GM18508 (cell line): ENCODE results near the gene UBE2S.
A peak's percentile ranks its signal among the peaks of the same experiment; 100 is the strongest.
"Not testable (repeated sequence)": the region's sequence is repeated elsewhere in the genome, so short reads cannot be mapped to it uniquely, and the experiment has no call there.

Experiments
- ATAC-seq: cut with Tn5 transposase; IDR thresholded peaks from one replicate; pipeline ENCODE4 v1.9.1; 2021; ENCODE audit warnings: moderate number of reproducible peaks; ENCODE audit not compliant: insufficient read depth, unreplicated experiment

The UBE2S gene

DNA sequence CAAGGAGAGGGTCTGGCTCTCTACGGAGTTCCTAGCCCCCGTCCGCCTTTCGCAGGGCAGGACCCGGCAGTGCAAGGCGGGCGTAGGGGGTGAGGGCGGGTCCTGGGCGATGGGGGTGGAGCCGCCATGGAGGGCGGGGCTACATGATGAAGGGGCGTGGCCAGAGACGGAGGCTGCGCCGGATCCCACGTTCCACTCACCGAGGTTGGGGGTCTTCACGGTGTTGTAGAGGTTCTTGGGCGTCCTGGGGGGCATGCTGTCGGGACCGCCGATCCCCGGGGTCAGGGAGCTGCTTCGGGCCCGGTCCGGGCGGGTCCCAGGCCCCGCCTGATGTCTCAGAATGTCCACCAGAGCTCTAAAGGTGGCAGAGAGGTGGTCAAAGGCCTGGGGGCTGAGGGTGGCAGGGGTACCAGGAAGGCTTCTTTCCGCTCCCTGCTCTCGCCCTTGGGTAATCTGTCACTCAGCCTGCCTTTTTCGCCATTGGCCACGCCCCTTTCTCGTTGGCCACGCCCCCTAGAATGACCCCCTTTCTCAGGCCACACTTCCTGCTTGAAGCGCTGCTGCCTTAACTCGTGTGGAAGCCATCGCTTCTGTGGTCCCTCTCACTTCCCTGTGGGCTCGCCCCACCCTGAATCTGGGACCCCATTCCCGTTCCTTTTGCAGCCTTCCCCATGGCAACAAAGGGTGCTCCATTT is 33.0 kb upstream of the UBE2S start:
- no peak for ATAC-seq

GRCh38 chr19:55439052-55439451 is 31.5 kb upstream of the UBE2S start:
- no peak for ATAC-seq

DNA sequence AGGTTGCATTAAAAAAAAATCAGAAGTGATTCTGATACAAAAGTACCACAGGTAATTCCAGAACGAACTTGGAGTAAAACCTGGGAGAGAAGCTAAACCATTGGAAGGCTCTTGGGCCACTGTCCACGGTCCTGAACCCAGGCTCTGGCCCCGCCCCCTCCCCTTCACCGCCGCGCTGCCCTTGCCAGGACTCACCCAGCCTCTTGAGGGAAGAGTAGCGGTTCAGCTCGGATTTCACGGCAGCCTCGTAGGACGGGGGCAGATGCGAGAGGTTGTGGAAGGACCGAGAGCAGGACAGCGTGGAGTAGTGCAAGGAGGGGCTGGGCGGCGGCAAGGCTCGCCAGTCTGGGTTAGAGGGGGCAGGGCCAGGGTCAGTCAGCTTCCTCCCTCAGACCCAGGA is 29.8 kb upstream of the UBE2S start:
- ATAC-seq: no peak

DNA sequence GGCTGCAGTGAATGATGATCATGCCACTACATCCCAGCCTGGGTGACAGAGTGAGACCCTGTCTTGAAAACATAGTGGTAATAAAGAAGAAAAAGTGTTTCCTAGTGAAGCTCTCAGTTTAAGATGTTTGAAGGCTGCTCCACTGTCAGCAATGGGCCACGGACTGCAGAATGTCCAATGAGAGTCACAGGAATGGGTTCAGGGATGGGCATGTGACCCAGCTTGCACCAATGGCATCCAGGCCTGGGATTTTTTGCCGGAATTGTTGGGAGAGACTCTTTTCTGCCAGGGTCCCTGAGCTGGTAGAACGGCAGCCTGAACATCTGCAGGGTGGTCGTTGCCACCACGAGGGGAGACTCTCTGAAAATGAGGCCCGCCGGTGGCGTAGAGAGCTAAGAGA is 29.3 kb upstream of the UBE2S start:
- ATAC-seq: no peak

DNA sequence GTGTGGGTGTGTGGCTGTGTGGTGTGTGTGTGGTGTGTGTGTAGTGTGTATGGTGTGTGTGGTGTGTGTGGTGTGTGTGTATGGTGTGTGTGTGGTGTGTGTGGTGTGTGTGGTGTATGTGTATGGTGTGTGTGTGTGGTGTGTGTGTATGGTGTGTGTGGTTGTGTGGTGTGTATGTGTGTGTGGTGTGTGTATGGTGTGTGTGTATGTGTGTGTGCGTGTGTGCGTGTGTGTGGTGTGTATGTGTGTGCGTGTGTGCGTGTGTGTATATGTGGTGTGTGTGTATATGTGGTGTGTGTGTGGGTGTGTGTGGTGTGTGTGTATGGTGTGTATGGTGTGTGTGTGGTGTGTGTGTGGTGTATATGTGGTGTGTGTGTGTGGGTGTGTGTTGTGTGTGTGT is 27.4 kb upstream of the UBE2S start:
- ATAC-seq: no peak

DNA sequence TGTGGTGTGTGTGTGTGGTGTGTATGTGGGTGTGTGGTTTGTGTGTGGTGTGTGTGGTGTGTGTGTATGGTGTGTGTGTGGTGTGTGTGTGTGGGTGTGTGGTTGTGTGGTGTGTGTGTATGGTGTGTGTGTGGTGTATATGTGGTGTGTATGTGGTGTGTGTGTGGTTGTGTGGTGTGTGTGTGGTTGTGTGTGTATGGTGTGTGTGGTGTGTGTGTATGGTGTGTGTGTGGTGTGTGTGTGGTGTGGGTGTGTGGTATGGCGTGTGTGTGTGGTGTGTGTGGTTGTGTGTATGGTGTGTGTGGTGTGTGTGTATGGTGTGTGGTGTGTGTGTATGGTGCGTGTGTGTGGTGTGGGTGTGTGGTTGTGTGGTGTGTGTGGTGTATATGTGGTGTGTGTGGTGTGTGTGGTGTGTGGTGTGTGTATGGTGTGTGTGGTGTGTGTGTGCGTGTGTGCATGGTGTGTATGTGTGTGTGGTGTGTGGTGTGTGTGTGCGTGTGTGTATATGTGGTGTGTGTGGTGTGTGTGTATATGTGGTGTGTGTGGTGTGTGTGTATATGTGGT is 26.9 kb upstream of the UBE2S start:
- ATAC-seq: no peak

GRCh38 chr19:55433292-55433691 is 25.7 kb upstream of the UBE2S start:
- no peak for ATAC-seq

GRCh38 chr19:55432241-55432959 is 24.8 kb upstream of the UBE2S start:
- no peak for ATAC-seq

DNA sequence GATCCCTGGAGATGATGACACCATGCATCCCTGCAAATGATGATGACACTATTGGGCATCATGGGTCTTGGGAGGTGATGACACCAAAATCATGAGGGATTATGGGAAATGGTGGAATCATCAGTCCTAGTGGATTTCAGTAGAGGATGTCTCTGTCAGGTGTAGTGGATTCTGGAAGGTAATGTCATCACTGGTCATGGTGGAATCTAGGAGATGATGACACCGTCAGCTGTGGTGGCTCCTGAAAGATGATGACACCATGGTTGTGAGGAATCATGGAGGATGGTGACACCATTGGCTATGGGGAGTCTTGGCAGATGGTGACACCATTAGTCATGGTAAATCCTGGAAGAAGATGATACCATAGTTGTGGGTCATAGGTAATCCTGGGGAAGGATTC is 23.6 kb upstream of the UBE2S start:
- ATAC-seq: no peak

DNA sequence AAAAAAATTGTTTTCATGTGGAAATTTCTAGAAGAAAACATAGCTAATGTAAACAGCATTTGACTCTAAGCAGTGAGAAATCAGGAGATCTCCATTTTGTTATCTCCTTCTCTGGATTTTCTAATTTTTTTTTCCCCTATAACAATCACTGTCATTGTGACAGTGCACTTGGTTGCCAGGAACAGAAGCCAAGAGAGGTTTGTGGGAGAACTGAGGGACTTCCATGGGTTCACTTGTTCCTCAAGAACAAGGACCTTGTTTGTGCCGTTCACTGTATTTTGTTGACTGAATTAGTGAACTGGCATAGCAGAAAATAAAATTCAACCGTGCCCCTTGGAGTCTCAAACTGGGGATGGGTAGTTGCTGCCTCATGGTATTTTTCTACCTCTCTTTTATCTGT is 18.5 kb upstream of the UBE2S start:
- ATAC-seq: no peak

GRCh38 chr19:55424518-55424917 is 16.9 kb upstream of the UBE2S start:
- ATAC-seq: no peak

DNA sequence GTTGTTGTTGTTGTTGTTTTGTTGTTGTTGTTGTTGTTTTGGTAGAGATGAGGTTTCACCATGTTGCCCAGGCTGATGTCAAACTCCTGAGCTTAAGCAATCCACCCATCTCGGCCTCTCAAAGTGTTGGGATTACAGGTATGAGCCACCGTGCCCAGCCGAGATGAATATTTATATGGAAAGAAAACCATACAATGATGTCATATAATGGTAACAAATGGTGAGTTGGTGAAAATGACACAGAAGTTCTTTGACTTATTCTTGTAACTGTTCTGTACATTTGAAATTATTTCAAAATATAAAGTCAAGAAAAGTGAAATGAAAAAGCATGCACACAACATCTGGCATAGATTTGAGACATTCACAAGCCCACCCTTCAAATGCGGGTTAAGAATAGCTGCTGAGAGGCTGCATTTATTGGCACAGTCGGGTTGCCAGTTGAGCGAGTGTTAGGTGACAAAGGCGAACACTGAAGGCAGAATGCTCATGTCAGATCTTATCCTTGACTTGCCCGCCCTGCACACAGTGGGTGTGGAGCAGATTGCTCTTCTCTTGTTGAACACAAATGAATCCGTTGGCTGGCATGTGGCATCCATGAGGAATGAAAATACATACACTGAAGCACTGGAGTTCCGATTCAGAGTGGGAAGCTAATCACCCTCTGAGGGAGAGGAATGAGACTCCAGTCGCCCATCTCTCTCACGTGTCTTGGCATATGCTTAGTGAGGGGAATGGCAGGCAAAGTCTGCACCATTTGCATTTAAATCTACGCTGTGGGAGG is 15.8 kb upstream of the UBE2S start:
- ATAC-seq: no peak

DNA sequence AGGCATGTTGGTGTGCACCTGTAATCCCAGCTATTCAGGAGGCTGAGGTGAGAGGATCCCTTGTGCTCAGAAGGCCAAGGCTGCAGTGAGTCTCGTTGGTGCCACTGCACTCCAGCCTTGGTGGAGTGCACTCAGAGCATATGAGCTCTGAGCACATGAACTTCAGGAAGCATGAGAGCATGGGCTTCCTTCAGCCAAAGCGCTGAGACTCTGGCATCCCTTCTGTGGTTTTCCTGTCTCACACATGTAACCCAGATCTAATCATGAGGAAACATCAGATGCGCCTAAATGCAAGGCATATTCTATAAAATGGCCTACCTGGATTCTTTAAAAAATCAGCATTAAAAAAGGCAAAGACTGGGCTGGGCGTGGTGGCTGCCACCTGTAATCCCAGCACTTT is 13.7 kb upstream of the UBE2S start:
- ATAC-seq: not testable (repeated sequence)

GRCh38 chr19:55419624-55420236 is 12.1 kb upstream of the UBE2S start:
- ATAC-seq: no peak

DNA sequence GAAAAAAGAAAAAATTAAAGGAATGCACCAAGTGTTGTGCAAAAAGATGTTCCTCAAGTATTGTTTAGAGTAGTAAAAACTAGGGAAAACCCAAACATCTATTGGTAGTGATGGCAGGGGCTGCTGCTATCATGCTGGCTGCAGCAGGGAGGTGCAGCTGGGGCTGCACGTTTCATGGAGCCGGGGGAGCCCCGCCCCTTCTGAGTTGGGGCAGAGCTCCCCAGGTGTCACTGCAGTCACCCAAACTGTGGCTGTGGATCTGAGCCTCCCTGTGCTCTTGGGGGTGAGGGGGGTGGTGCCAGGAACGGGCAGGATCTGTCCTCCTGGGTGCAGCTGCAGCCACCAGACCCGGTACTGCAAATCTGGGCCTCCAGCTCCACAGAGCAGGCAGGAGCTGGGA is 11.5 kb upstream of the UBE2S start:
- ATAC-seq: no peak

DNA sequence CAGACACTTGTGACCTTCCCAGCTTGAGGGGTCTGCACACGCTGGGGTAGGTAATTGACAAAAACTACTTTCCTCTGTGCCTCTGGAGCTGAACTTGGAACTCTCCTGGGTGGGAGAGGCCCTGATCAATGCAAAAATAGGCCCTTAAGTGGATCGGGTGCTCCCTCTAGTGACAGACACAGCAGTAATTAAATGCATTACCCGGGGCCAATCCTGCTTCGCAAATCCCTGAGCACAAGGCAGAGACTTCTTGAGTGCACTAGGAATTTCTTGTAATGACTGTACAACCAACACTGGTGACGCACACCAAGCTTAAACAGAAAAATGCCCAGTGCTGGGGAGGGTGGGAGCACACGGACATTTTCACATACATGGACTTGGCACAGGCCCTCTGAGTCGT is 10.6 kb upstream of the UBE2S start:
- ATAC-seq: no peak

- ATAC-seq: no peak
Observed at GRCh38 chr19:55410168-55410567, 2.6 kb upstream of the UBE2S start.

DNA sequence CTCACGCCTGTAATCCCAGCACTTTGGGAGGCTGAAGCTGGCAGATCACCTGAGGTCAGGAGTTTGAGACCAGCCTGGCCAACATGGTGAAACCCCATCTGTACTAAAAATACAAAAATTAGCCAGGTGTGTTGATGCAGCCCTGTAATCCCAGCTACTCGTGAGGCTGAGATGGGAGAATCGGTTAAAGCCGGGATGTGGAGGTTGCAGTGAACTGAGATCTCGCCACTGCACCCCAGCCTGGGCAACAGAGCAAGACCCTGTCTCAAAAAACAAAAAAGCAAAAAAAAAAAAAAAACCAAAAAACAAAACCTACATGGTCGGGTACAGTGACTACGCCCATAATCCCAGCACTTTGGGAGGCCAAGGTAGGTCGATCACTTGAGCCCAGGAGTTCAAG is 1.6 kb upstream of the UBE2S start:
- ATAC-seq: not testable (repeated sequence)

GRCh38 chr19:55408533-55408872 is 915 bp upstream of the UBE2S start:
- no peak for ATAC-seq

- ATAC-seq: peak; percentile 77
Observed at GRCh38 chr19:55407800-55408532, 378 bp upstream of the UBE2S start.
